ENCODE measurements around the gene HMG20A. TPM values are rescaled to one million over a fixed set of nuclear protein-coding genes. Genes with fewer than 3 reads are reported as not detected.

Gene HMG20A
- polyA plus RNA-seq, 1 donor from 2014 or later: 52.2 TPM

GRCh38 chr15:77396692-77397091 is 24.0 kb upstream of the HMG20A start:
- H3K9me2 ChIP-seq (ENCODE audit: insufficient read depth, low read length): no peaks in the 10 kb centered on the region
- H3K27me3 ChIP-seq (ENCODE audit: insufficient read depth, low read depth, low read length): no peaks in the 10 kb centered on the region
- H2AFZ ChIP-seq (ENCODE audit: low read depth, low read length): no peak overlapping the region
- H3F3A ChIP-seq (ENCODE audit: insufficient read depth, low read length, poor library complexity, severe bottlenecking): no peaks in the 10 kb centered on the region
- no peaks in the 10 kb centered on the region for H4K20me1 ChIP-seq (ENCODE audit: insufficient read depth)
- TF ChIP-seq MXI1 (conservative IDR thresholded peaks at IDR 0.05; ENCODE audit: poor library complexity, severe bottlenecking): no peak
- no peak for TF ChIP-seq EP300 (conservative IDR thresholded peaks at IDR 0.05; ENCODE audit: poor library complexity, severe bottlenecking)
- no peak for TF ChIP-seq EZH2 (IDR thresholded peaks at IDR 0.05; ENCODE audit: borderline replicate concordance, insufficient read depth, low read length, poor library complexity, severe bottlenecking)
- TF ChIP-seq REST (IDR thresholded peaks at IDR 0.05; ENCODE audit: borderline replicate concordance): no peak
- no peak for TF ChIP-seq POLR2AphosphoS5 (IDR thresholded peaks at IDR 0.05)
- no peak for TF ChIP-seq SMC3 (conservative IDR thresholded peaks at IDR 0.05; ENCODE audit: poor library complexity)
- no peak for TF ChIP-seq RAD21 (conservative IDR thresholded peaks at IDR 0.05)
- TF ChIP-seq TAF1 (IDR thresholded peaks at IDR 0.05; ENCODE audit: low read depth): no peak
- no peak for TF ChIP-seq CTCF (IDR thresholded peaks at IDR 0.05; ENCODE audit: poor library complexity, severe bottlenecking)
- no peak overlapping the region for H3K4me3 ChIP-seq (ENCODE audit: low read length)
- H3K4me2 ChIP-seq (ENCODE audit: low read length): no peak overlapping the region
- H3K9ac ChIP-seq (ENCODE audit: low read length): no peak overlapping the region
- peaks cover 3% of the 10 kb centered on the region for H3K79me2 ChIP-seq (replicated peaks; ENCODE audit: insufficient read depth, low read length)
- no peaks in the 10 kb centered on the region for H3K36me3 ChIP-seq (ENCODE audit: insufficient read depth, low read length)
- H3K9me3 ChIP-seq (ENCODE audit: low read length): peaks cover 4% of the 10 kb centered on the region
- H3K27ac ChIP-seq (ENCODE audit: low read length): no peak overlapping the region

GRCh38 chr15:77398927-77399326 is 21.8 kb upstream of the HMG20A start:
- no peaks in the 10 kb centered on the region for H3K27me3 ChIP-seq (ENCODE audit: insufficient read depth, low read depth, low read length)
- H3K4me3 ChIP-seq (ENCODE audit: low read length): no peak overlapping the region
- H3K4me2 ChIP-seq (ENCODE audit: low read length): no peak overlapping the region
- no peak for TF ChIP-seq REST (IDR thresholded peaks at IDR 0.05; ENCODE audit: borderline replicate concordance)
- no peak for TF ChIP-seq SMC3 (conservative IDR thresholded peaks at IDR 0.05; ENCODE audit: poor library complexity)
- no peak for TF ChIP-seq MXI1 (conservative IDR thresholded peaks at IDR 0.05; ENCODE audit: poor library complexity, severe bottlenecking)
- TF ChIP-seq RAD21 (conservative IDR thresholded peaks at IDR 0.05): no peak
- no peak for TF ChIP-seq EP300 (conservative IDR thresholded peaks at IDR 0.05; ENCODE audit: poor library complexity, severe bottlenecking)
- no peak for TF ChIP-seq EZH2 (IDR thresholded peaks at IDR 0.05; ENCODE audit: borderline replicate concordance, insufficient read depth, low read length, poor library complexity, severe bottlenecking)
- TF ChIP-seq TAF1 (IDR thresholded peaks at IDR 0.05; ENCODE audit: low read depth): no peak
- TF ChIP-seq CTCF (IDR thresholded peaks at IDR 0.05; ENCODE audit: poor library complexity, severe bottlenecking): no peak
- TF ChIP-seq POLR2AphosphoS5 (IDR thresholded peaks at IDR 0.05): no peak
- H3K79me2 ChIP-seq (replicated peaks; ENCODE audit: insufficient read depth, low read length): peaks cover 3% of the 10 kb centered on the region
- H3K9me3 ChIP-seq (ENCODE audit: low read length): peaks cover 4% of the 10 kb centered on the region
- H3F3A ChIP-seq (ENCODE audit: insufficient read depth, low read length, poor library complexity, severe bottlenecking): no peaks in the 10 kb centered on the region
- no peak overlapping the region for H3K27ac ChIP-seq (ENCODE audit: low read length)
- no peaks in the 10 kb centered on the region for H3K36me3 ChIP-seq (ENCODE audit: insufficient read depth, low read length)
- no peak overlapping the region for H3K9ac ChIP-seq (ENCODE audit: low read length)
- no peak overlapping the region for H2AFZ ChIP-seq (ENCODE audit: low read depth, low read length)
- no peaks in the 10 kb centered on the region for H4K20me1 ChIP-seq (ENCODE audit: insufficient read depth)
- H3K9me2 ChIP-seq (ENCODE audit: insufficient read depth, low read length): peaks cover 2% of the 10 kb centered on the region
